GM12873 (cell line): ENCODE data around the gene BICD1.
A peak's percentile ranks its signal among the peaks of the same experiment; 100 is the strongest.

ENCODE experiments used
- TF ChIP-seq, protein P1 (sequence below): IDR thresholded peaks from 2 replicates; pipeline ENCODE4 v1.5.1; 2012; ENCODE audit warnings: low read depth, mild to moderate bottlenecking, moderate library complexity, low read length, control low read depth; ENCODE audit not compliant: insufficient read depth; ENCODE audit errors: missing control alignments

BICD1 gene

GRCh38 chr12:32344047-32344446 is 237.4 kb downstream of the BICD1 start:
- TF ChIP-seq, protein P1, sequence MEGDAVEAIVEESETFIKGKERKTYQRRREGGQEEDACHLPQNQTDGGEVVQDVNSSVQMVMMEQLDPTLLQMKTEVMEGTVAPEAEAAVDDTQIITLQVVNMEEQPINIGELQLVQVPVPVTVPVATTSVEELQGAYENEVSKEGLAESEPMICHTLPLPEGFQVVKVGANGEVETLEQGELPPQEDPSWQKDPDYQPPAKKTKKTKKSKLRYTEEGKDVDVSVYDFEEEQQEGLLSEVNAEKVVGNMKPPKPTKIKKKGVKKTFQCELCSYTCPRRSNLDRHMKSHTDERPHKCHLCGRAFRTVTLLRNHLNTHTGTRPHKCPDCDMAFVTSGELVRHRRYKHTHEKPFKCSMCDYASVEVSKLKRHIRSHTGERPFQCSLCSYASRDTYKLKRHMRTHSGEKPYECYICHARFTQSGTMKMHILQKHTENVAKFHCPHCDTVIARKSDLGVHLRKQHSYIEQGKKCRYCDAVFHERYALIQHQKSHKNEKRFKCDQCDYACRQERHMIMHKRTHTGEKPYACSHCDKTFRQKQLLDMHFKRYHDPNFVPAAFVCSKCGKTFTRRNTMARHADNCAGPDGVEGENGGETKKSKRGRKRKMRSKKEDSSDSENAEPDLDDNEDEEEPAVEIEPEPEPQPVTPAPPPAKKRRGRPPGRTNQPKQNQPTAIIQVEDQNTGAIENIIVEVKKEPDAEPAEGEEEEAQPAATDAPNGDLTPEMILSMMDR, result no peak

- TF ChIP-seq, protein P1, result no peak
Observed at GRCh38 chr12:32353540-32353939, 246.9 kb downstream of the BICD1 start.

DNA sequence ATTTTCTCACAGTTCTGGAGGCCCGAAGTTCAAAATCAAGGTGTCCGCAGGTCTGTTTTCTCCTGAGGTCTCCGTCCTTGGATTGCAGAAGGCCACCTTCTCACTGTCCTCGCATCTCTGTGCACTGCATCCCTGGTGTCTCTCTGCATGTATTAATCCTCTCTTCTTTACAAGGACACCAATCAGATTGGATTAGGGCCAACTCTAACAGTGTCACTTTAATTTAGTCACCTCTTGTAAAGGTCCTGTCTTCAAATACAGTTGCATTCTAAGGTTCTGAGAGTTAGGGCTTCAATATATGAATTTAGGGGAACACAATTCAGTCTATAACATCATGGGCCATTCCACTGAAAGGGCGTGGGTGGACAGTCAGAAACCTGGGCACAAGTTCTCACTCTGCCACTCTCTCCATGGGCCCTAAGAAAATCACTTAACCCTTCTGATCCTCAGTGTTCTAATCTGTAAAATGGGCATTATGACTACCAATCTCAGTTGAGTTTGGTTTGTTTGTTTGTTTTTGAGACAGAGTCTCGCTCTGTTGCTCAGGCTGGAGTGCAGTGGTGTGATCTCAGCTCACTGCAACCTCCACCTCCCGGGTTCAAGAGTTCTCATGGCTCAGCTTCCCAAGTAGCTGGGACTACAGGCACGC is 251.1 kb downstream of the BICD1 start:
- TF ChIP-seq, protein P1, result no peak

DNA sequence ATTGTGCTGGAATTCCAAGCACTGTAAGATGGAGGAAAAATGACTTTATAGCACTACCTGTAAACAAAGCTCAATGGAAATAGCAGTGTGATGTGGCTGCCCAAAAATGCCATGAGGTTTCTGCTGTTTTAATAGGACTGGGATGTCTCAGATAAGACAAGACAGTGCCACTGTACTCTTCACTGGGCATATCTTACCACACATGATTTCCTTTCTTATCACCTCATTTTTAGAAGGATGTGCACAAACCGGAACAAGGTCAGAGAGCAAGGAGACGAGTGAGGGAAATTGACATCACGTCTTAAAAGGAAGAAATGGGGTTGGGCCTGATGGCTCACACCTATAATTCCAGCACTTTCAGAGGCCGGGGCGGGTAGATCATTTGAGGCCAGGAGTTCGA is 254.3 kb downstream of the BICD1 start:
- TF ChIP-seq, protein P1, result no peak

- TF ChIP-seq, protein P1, result no peak
Observed at GRCh38 chr12:32362892-32363291, 256.2 kb downstream of the BICD1 start.

DNA sequence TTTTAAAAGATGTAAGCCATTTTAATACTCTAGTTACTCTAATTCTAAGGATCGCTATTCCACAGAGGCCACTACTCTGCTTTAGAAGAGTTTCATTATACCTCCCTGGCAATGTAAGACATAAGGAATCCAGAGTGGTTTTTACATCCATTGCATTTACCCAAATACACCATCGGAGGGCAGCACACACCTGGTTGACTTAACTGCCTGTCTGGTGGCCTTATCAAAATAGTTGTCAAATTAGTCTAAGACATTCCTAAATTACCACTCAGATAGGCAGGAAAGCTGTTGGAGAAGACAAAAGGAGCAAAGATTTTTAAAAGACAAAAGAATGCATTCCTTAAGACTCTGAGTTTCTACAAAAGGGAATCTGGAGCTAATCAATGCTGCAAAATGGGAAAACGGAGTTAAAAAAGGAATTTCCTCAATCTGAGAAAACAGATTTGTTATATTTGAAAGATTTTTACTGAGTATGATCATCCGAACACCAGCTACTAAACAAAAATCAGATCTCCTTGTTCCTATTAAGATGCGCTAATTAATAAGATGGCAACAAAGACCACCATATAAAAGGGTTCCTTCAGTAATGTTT is 258.9 kb downstream of the BICD1 start:
- TF ChIP-seq, protein P1, result peak; percentile 73

GRCh38 chr12:32366714-32367113 is 260.1 kb downstream of the BICD1 start:
- TF ChIP-seq, protein P1, result no peak
